Measurements from ENCODE around the gene SLK.

DNA sequence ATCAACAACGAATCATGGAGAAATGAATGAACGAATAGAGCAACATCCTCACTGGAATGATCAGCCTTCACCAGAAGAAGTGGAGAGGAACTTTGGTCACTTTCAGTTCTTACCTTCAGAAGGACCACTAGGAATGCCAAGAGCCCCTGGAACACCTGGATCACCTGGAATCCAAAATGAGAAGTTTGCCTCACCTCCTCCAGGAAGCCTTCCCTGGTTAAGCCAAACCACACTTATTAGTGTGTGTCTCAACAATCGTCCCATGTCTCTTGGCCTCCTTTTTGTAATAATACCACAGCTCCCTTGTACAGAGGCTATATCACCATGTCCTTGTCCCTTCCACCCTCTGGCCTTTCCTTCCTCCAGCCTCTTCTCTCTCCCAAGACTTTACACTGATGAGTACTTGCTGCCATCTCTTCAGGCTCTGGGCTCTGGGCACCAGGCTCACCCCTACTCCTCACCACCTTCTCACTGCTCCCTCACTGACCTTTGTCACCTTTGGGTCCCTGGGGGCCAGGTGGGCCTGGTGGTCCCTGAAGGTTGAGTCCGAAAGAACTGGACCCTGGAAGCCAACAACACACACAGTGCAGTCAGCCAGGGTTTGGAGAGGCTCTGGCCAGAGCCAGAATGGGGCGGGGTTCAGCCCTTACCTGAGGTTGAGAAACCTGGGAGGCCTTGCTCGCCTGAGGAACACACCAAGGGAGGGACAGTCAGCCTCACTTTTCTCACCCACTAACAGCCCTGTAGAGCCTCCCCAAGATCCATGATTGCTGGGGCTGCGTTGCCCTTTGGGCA lies 72.2 kb downstream of the SLK start:
- TF ChIP-seq CTCF (conservative IDR thresholded peaks at IDR 0.05) (no peak), ZFX (IDR thresholded peaks at IDR 0.05) (no peak)

All from C4-2B (cell line).